NCI-H2081 treated with DMSO at 0.1 percent for 48 hours (cell line): ENCODE measurements around the gene SIX1.

ENCODE experiments used
- DNase-seq: peaks from one replicate; lab custom pipeline; 2025; lab: John Stamatoyannopoulos, UW

SIX1 gene

DNA sequence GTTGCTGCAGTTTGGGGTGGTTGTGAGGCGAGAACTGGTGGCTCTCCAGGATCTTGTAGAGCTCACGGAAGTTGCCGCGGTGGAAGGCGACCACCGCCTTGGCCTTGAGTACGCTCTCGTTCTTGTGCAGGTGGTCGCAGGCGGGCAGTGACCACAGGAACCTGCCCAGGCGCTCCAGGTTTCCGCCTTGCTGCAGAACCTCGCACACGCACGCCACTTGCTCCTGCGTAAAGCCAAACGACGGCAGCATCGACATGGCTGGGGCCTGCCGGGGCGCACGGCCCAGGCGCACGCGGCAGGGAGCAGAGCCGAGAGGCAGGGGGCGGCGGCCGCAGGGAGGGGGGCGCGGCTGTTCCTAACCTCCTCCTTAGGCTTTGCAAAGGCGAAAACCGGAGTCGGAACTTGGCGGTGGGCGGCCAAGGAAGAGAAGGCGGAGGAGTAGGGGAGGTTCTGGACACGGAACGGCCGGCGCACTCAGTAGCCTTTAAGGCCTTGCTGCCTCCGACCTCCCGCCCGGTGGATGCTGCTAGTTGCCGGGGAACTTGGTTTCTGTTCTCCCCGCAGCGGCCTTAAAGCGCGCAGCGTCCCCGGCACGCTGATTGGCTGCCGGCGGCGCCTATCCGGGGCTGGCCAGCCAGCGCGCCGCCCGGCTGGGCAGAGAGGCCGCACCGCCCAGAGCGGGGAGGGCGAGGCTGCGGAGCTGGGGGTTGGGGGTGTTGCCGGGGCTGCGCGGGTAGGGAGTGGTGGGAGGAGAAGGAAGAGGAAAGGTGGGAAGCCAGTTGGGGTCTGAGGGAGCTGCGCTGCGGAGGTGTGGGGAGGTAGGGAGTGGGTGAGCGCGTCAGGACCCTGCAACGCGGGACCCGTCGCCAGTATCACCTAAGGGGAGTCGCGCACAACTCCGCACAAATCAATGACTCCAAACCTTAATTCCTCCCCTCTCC, at the start of gene SIX1:
TSS of gene SIX1 (minus strand) at position 544 of the 941 bp plus-strand sequence. CDS start at position 256, 288 bp downstream.
- DNase-seq = peak; percentile 53

DNA sequence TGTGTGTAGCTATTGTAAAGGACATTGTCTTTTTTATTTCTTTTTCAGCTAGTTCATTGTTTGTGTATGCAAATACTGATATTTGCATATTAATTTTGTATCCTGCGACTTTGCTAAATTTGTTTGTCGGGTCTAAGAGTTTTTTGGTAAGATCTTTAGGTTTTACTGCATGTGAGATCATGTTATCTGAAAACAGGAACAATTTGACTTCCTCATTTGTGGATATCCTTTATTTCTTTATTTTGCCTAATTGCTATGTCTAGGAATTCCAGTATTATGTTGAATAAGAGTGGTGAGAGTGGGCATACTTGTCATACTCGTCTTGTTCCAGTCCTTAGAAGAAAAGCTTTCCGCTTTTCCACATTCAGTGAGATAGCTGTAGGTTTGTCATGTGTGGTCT, 46.0 kb upstream of the SIX1 start:
- no peak for DNase-seq

DNA sequence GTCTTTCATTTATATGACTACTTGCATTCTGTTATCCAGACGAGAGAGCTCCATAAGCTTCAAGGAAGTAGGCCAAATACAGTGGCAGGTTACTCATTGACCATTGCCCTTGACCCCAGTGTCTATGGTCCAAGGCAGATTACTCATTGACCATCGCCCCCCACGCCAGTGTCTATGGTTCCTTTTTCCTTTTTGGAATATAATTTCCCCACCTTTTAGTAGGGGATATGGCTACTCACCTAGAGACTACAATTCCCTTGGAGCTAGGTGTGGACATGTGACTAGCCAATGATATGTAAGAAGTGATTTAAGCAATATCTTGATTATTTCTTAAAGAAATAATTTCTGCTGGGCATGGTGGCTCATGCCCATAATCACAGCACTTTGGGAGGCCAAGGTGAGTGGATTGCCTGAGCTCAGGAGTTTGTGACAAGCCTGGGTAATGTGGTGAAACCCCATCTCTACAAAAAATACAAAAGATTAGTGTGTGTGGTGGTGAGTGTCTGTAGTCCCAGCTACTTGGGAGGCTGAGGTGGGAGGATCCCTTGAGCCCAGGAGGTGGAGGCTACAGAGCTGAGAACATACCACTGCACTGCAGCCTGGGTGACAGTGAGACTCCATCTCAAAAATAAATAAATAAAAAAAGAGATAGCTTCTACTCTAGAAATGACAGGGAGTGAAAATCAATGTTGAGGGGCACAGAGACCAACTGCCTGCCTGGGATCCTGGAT, 42.3 kb upstream of the SIX1 start:
- DNase-seq = no peak

DNA sequence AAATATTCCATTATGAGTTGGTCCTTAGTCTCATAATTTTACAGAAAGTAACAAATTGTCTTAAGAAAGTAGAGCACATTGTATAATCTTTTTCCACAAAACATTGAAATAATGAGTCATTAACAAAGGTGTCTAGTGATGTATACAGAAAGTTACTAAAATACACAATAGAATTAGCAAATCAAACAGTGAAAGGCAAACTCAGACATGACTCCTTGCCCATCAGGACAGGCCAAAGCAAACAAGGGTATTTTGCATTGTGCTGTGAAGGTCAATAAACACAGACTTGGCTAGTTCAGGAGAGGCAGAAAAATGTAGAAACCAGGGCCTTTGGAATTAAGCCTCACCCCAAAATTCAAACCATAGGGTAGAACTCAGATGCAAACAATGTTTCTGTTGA, 37.6 kb upstream of the SIX1 start:
- DNase-seq = no peak

DNA sequence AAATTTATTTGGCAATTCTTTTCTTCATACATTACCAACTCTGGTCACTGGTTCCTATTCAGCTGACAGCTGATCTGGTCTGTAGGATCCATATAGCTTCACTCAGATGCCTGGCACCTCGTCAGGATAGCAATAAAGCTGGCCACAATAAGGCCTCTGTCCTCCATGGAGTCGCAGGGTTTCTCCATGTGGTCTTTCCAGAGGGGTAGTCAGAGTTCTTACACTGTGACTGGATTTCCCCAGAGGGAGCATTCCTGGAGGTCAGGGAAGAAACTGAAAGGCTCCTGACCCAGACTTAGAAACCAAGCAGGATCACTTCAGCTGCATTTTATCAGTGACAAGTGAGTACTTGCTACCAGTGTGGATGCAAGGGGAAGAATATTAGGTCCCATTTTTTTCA, 34.9 kb upstream of the SIX1 start:
- no peak for DNase-seq

DNA sequence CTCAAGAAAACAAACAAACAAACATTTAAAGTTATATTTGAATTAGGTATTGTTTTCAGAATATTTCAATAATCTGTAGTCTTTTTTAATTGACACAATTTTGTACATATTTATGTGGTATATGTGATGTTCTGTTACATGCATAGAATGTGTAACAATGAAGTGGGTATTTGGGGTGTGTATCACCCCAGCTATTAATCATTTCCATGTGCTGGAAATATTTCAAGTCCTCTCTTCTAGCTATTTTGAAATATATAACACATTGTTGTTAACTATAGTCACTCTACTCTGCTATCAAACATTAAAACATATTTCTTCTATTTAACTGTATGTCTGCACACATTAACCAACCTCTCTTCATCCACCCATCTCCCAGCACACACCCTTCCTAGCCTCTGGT, 32.0 kb upstream of the SIX1 start:
- no peak for DNase-seq

DNA sequence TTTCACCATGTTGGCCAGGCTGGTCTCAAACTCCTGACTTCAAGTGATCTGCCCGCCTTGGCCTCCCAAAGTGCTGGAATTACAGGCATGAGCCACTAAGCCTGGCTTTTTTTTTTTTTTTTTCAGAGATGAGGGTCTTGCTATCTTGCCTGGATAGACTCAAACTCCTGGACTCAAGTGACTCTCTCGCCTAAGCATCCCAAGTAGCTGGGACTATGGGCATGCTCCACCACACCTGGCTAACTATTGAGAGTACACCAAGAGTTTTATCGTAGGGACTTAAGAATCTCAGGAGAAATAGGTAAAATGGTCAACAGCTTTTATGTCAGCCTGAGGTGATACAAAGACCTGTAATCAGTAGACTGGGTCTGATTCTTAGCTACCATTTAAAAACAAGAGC, 31.2 kb upstream of the SIX1 start:
- no peak for DNase-seq

DNA sequence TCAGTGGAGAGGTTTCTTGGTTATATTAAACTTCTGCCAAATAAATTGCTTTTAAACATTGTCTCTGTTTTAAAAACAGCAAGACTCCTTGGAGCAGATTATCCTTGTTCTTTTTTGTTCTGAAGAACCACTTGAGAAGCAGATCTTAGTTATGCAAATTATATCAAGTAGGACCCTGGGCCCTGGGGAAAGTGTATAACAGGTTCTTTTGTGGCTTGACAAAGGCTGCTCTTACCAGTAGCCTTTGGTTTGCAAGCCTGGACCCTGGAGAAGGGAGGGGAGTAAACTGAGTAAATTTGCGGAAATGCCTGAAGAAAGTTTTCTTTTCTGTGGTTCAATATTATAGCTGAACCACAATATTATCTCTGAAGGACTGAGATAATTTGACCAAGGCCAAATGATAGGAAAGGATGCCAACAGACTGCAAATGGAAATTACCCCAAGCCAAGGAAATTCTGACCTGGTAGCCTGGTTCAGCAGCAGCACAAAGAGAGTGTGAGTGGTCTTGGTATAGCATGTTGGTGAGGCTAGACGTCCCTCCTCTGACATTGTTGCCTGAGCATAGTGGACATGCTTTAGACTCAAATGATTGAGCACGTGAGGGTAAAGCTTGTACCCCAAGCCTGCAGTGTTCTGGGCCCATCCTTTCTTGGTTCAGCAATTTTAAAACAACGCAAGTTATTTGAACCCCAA, 30.4 kb upstream of the SIX1 start:
- DNase-seq = no peak

DNA sequence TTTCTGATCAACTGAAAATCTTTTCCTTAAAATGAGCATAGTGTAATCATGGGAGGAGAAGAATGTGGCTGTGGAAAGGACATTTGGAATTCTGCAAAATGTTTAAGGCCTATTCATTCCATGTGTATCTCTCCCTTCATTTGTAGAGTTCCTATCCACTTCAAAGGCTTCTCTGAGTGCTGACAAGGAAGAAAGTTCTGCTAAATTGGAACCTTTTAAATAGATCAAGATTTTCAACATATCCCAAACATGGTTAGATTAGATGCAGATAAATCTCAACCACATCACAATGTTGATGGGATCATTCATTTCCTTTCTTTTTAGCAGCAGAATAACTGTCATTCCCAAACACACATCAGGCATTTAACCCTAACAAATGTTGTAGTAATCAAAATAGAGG, 28.4 kb upstream of the SIX1 start:
- no peak for DNase-seq

DNA sequence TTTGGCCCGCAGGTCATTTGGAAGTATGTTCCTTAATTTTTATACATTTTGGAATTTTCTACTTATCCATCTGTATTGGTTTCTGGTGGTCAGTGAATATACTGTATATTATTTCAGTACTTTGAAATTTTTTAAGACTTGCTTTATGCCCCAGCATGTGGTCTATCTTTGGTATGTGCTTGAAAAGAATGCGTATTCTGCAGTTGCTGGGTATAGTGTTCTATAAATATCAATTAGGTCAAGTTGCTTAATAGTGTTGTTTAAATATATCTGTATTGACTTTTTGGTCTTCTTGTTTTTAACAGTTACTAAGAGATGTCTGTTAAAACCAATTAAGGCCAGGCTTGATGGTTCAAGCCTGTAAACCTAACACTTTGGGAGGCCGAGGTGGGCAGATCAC, 21.7 kb upstream of the SIX1 start:
- no peak for DNase-seq

DNA sequence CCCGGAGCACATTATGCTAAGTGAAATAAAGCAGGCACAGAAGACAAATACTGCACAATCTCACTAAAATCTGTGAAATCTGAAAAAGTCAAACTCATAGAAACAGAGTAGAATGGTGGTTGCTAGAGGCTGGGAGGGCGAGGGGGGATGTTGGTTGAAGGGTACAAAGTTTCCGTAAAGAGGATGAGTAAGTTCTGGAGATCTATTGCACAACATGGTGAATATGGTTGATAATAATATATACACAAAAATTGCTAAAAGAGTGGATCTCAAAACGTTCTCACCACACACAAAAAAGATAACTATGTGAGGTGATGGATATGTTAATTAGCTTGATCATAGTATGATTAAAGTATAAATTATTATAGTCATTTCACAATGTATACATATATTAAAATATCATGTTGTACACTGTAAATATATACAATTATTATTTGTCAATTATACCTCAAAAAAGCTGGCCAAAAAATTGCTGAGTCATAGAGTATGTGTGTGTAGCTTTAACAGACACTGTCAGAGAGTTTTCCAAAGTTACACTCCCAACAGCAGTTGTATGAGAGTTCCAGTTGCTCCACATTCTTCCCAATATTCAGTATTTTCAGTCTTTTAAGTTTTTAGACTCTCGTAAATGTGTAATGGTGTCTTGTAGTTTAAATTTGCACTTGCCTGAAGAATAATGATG, 19.3 kb upstream of the SIX1 start:
- DNase-seq = no peak

DNA sequence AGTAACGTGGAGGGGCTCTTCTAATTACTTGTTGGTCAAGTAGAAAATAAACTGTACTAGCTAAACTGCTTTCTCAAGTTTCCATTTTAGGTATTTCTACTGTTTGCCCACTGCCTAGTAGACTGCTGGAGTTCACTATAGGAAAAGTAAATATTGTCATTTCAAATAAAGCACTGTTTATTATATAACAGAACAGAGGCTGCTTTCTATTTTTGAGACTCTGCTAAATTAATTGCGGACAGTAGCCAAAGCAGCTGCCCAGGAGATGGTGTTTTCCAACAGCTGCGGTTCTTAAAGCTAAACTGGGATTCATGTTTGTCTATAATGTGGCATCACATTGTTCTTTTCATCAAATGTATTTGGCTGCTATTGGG, 15.9 kb upstream of the SIX1 start:
- peak; percentile 15 for DNase-seq

DNA sequence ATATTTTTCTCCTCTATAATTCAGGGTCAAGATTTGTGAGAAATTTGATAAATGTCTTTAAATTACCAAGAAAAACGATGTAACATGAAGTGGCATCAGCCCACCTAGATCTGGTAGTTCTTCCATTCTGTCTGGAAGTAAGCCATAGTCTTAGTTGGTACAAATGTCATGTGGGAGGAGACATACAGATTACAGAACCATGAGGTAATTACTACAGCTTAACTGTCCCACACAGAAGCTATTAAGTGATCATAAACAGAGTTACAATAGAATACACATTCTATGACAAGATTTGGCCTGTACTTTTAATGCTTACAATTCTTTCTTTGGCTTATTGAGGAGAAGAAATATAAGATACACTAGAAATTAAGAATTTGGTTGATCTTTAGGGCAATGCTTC, 13.7 kb upstream of the SIX1 start:
- DNase-seq = no peak

DNA sequence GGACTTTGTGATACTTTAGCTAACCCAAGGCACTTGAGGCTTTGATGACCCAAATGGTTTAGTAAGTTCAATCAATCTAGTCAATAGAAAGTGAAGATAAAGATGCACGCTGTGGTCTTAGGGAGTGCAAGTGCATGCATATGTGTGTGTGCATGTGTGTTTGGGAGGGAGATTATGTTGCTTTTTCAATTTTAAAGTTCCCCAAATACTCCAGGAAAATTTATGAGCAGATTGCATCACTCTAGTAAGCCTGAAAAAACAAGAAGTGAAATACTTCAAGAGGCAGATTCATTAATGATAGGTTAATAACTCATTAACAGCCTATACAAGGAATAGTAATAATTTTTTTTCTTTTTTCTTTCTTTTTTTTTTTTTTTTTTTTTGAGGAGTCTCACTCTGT, 12.4 kb upstream of the SIX1 start:
- DNase-seq = no peak

DNA sequence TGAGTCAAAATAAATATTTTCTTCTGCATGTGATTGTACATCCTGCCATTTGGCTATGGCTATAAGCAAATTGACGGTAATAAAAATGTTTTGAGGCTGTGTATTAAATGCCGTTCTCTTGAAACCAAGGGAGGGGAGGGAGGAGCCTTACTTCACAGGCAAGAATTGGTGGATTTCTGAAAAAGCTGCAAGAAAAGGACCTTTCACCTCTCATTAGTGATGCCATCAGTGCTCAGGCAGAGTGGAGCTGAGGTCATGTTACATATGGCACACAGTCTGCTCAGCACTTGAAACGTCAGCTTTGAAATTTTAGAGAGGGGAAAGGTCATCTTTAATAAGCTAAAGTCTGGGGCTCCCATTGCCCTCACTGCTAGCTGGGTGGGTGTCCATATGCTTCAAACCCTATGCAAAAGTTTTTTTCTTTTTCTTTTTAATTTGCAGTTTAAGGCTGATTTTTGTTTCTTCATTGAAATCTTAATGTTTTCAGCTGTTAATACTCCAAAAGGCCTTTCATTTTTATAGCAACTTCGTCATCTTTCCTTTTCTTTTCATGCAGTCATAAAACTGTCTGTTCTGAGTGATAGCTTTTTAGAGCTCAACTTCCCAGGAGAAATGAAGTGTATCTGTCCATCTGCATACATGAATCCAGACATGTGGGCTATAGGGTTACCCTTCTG, 9.8 kb upstream of the SIX1 start:
- no peak for DNase-seq

DNA sequence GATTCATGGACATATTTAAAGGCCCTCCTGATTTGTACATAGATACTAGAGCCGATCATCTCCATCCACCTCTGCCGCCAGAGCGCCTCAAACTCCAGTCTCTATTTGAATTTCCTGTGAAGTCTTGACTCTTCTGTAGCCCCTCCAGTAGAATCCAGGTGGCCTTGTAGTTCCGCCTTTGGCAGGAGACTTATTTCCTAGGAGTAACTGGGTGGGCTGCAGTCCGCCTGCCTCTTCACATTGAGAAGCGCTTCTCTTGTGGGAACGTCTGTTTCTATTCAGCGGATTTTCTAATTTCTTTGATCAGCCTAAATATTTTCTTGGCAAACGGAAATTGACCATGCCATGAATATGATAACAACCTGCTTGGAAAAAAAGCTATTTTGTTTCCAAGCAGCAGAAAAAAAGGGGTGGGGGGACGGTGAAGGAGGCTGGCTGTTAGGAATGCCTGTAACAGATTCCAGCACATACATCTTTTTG, 9.0 kb upstream of the SIX1 start:
- no peak for DNase-seq

DNA sequence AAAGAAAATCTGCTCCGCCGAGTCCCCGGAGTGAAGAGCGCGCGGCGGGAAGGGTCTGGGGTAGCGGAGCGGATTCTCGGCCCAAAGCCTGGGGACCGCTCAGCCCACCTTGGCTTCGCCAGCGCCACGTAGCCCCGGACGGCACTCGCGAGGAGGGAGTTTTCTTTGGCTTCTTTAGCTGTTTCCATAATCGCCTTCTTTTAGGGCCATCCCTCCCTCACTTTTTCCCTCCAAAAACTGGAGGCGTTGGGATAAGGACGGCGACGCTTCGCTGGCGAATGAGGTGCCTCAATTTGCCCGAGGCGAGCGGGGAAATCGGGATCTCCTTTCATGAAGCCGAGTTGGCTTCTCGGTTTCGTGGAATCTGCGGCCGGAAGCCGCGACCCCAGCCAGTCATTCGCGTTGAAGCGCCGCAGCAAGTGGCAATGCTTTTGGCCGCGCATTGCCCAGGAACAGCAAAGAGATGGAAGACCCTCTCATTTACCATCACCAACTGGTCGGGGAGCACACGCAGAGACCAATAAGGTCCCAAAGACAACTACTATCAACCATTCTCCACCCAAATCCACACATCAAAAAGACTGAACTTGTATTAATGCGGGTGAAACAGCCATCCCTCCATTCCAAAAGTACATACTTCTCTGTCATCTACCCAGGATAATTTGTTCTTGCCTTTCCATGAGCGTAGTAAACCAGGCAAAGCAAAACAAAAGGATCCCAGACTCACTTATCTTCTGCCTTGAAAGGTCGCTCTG, 8.4 kb upstream of the SIX1 start:
- no peak for DNase-seq

DNA sequence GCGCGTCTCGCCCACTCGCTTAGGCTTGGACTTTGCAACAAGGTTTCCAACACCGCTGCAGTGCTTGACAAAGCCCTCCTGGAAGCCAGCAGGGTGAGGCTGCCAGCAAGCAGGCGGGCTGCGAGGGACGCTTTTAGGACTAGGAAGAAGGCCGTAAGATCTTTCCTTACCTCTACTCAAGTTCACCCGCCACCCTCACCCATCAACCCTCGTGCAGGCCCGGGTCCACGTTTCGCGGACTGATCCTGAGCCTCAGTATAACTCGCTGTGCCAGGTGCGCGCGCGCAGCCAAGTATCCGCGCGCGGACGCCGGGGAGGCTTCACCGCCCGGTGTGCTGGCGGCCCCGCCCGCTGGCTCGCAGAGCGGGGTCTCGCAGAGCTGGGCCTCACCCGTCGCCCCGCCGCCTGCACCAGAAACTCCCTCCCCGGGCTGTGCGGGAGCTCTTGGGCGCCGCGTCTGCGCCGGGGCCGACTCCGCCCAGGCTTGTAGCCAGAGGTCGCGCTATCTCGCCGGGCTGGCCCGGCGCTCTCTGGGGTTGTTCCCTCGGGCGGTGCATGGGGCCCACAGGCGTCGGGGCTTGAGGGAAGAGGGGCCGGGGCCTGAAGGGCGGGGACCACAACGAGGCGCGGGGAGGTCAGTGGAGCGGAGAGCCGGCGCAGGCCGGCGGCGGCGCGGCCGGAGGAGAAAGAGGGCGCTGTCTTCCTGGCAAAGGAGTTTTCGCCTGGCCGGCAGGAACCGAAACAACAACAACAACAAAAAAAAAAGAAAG, 7.6 kb upstream of the SIX1 start:
- DNase-seq = no peak

DNA sequence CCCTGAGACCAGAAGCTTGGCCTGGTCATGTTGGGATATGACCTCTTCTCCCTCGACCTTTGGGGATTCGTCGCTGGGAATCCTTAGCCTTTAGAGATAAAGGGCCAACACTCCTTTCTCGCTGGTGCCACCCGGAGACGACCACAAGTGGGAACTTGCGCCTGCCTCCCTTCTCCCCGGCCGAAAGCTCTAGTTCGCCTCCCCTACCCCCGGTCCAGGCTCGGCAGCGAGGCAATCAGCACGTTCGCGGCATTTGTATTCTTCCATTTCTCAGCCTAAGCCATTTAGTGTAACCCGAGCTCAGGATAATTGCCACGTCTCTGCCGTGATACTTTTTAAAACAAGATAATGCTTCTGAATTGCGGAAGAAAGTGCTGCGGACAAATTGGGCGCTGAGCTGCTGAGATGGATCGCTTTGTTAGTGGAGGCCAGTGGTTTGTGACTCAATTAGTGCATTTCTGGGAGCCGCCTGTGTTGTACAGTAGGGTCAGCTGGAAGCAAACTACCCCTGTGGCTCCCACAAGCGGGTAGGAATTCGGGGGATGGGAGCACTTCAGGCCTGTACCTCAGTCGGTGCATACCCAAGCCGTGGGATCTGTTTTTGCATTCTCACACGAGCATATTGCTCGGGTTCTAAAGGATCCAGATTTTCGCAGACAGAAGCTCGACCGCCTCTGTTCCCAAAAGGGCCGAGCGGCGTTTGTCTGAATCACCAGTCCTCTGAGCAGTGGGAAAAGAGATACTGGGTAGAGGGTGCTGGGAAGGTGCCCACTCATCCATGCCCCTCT, 6.8 kb upstream of the SIX1 start:
- no peak for DNase-seq
